ENCODE data around the gene SLC6A7.
A peak's percentile ranks its signal among the peaks of the same experiment; 100 is the strongest.

The SLC6A7 gene

GRCh38 chr5:150189728-150190502 lies at the start of gene SLC6A7:
SLC6A7 (plus strand) TSS chr5:150190062; CDS start chr5:150190328, 266 bp downstream.
- DNase-seq, result no peak

GRCh38 chr5:150140830-150141229 lies 49.0 kb upstream of the SLC6A7 start:
- no peak for DNase-seq

GRCh38 chr5:150141544-150142184 lies 48.2 kb upstream of the SLC6A7 start:
- DNase-seq, result no peak

GRCh38 chr5:150142185-150142958 lies 47.5 kb upstream of the SLC6A7 start:
- no peak for DNase-seq

- peak; percentile 38 for DNase-seq
Observed at GRCh38 chr5:150142959-150143349, 46.9 kb upstream of the SLC6A7 start.

GRCh38 chr5:150143350-150144245 lies 46.3 kb upstream of the SLC6A7 start:
- DNase-seq, result peak; percentile 62

- DNase-seq, result no peak
Observed at GRCh38 chr5:150144246-150144801, 45.5 kb upstream of the SLC6A7 start.

- no peak for DNase-seq
Observed at GRCh38 chr5:150144879-150145278, 45.0 kb upstream of the SLC6A7 start.

GRCh38 chr5:150146235-150146634 lies 43.6 kb upstream of the SLC6A7 start:
- DNase-seq, result no peak

GRCh38 chr5:150146862-150147601 lies 42.8 kb upstream of the SLC6A7 start:
- no peak for DNase-seq

- DNase-seq, result no peak
Observed at GRCh38 chr5:150147670-150148069, 42.2 kb upstream of the SLC6A7 start.

GRCh38 chr5:150148117-150148927 lies 41.5 kb upstream of the SLC6A7 start:
- DNase-seq, result no peak

- no peak for DNase-seq
Observed at GRCh38 chr5:150149618-150150017, 40.2 kb upstream of the SLC6A7 start.

GRCh38 chr5:150152636-150153462 lies 37.0 kb upstream of the SLC6A7 start:
- no peak for DNase-seq

GRCh38 chr5:150153483-150153882 lies 36.4 kb upstream of the SLC6A7 start:
- DNase-seq, result no peak

GRCh38 chr5:150153957-150154617 lies 35.8 kb upstream of the SLC6A7 start:
- no peak for DNase-seq

- DNase-seq, result no peak
Observed at GRCh38 chr5:150154618-150155128, 35.2 kb upstream of the SLC6A7 start.

GRCh38 chr5:150155258-150156026 lies 34.4 kb upstream of the SLC6A7 start, which contains the start of gene PDGFRB:
PDGFRB (minus strand) TSS chr5:150155845; CDS start chr5:150137047, 18,798 bp downstream.
- peak; percentile 54 for DNase-seq

Data from T1000 (cell line).